Choroid plexus epithelial cell (primary cell): ENCODE measurements around the gene SLC40A1.

ENCODE experiments used
- DNase-seq: peaks from one replicate; pipeline ENCODE4 v3.0.0-alpha.2; 2010; ENCODE audit warnings: low read depth
- H3K4me3 ChIP-seq: 2 replicates; pipeline ENCODE4 v1.5.1; 2011; ENCODE audit warnings: low read depth, mild to moderate bottlenecking, control low read depth, low read length, moderate library complexity
- CTCF ChIP-seq: conservative IDR thresholded peaks from 2 replicates; pipeline ENCODE4 v1.5.1; 2011; ENCODE audit warnings: low read depth, mild to moderate bottlenecking, control low read depth, inconsistent platforms, low read length, moderate library complexity

Gene SLC40A1

DNA sequence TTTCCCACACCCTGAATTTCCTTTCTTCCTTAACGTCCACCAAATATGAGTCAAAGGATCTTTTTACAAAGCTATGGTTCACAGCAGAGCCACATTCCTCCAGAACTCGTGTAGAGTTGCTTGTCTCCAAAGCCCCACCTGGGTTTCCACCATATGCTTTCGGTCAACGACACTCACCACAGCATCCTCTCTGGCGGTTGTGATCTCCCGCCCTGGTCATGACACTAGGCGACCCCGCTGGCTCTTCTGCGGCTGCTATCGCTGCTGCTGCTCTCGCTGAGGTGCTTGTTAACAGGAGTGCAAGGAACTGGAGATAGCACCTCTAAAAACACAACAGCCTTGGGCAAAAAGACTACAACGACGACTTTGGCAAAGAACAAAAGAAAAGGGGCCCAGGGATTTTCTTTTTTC lies 340 bp downstream of the SLC40A1 start:
- DNase-seq = peak; percentile 40
- peak overlapping the region; percentile 60 for H3K4me3 ChIP-seq
- no peak for TF ChIP-seq CTCF

- DNase-seq = peak; percentile 56
Observed at GRCh38 chr2:189579585-189580186, 900 bp downstream of the SLC40A1 start.

DNA sequence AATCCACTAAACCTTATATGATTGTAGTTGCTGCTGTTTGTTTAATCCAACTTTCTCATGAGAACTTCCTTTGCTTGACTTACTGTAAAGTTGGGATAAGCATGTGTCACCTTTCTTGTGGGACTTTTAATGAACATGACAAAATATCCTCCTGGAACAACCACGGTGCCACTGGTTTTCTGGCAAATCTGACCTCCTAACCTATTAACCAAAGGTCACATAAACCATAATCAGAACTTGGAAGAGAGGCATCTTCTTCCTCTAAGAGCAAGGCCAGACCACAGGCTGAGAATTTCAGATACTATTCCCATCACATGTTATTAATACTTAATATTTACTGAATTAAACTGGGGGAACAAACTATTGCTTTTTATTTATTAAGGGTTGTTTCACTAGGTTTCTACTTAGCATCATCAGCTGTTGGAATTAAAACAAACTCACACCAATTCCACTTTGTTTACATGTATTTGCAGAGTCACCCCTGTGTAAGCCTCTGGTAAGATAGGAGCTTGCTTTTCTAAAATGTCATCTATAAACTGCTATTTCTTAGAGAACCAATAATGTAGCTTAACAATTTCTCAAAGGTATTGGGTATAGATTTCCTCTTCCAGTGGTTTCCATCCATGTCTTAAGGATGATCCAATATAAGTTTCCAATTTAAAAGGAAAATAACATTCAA lies 2.2 kb downstream of the SLC40A1 start:
- DNase-seq = no peak
- no peak overlapping the region for H3K4me3 ChIP-seq
- TF ChIP-seq CTCF = no peak

More at GRCh38 chr2:189579585-189580186, 900 bp downstream of the SLC40A1 start:
- peak overlapping the region; percentile 60 for H3K4me3 ChIP-seq
- no peak for TF ChIP-seq CTCF

- no peak for TF ChIP-seq CTCF
- DNase-seq = no peak
- H3K4me3 ChIP-seq = no peak overlapping the region
Observed at GRCh38 chr2:189577121-189577520, 3.5 kb downstream of the SLC40A1 start.

- no peak for DNase-seq
- TF ChIP-seq CTCF = no peak
- no peak overlapping the region for H3K4me3 ChIP-seq
Observed at GRCh38 chr2:189576396-189576795, 4.2 kb downstream of the SLC40A1 start.

DNA sequence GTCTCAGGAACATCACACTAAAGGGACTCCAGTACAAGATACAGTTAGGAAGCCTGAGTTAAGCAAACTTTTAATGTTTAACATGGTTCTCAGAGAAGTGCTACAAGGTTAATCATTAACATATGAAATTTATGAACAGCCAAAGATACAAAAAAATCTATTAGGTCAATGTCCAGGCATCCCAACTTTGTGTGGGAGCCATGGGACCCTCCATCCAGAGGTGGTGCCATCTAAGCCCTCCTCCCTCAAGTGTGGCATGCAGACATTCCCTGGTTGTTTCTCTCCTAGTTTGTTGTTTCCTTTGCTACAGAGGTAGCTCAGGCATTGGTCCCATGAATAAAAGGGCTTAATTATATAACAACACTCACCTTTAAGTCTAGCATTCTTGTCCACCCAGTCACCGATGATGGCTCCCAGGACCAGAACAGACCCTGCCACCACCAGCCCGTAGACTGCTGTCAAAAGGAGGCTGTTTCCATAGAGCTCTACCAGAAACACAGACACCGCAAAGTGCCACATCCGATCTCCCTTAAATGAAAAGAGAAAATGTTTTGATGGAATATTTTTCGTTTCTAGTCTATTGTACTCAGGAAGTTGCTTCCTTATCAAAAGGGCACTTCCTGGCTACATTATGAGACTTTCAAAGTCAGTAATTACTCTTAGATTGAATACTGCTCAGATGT lies 5.7 kb downstream of the SLC40A1 start:
- TF ChIP-seq CTCF = no peak
- H3K4me3 ChIP-seq = no peak overlapping the region
- no peak for DNase-seq
